Stomach smooth muscle (tissue), 2 donors: Measurements from ENCODE around the gene AP3B1.

Experiments used
- H3K27ac ChIP-seq: one replicate; pipeline ENCODE4 v1.7.0; 2013; ENCODE audit warnings: mild to moderate bottlenecking, low read length, inconsistent platforms
- H3K27me3 ChIP-seq, 2 donors: one replicate each; pipeline ENCODE4 v1.7.0; 2013; ENCODE audit warnings: low read length in 2 of 2; ENCODE audit not compliant: insufficient read depth in 2 of 2, control insufficient read depth in 1 of 2
- H3K36me3 ChIP-seq, 2 donors: one replicate each; pipeline ENCODE4 v1.7.0; 2013; ENCODE audit warnings: low read length in 2 of 2; ENCODE audit not compliant: control insufficient read depth in 2 of 2, insufficient read depth in 2 of 2
- H3K4me1 ChIP-seq: one replicate; pipeline ENCODE4 v1.7.0; 2013; ENCODE audit warnings: low read length; ENCODE audit not compliant: control insufficient read depth, insufficient read depth
- H3K4me3 ChIP-seq, 2 donors: one replicate each; pipeline ENCODE4 v1.7.0; 2013; ENCODE audit warnings: low read length in 2 of 2
- H3K9ac ChIP-seq, 2 donors: one replicate each; pipeline ENCODE4 v1.7.0; 2013; ENCODE audit warnings: low read length in 2 of 2, mild to moderate bottlenecking in 1 of 2
- H3K9me3 ChIP-seq, 2 donors: one replicate each; pipeline ENCODE4 v1.7.0; 2013; ENCODE audit warnings: low read length in 2 of 2; ENCODE audit not compliant: control insufficient read depth in 2 of 2
- donor health status: healthy.
- donor health status: Pancreatic carcinoma.

Gene AP3B1

GRCh38 chr5:78294248-78295034, at the start of gene AP3B1:
TSS of gene AP3B1 (minus strand) at chr5:78294698. CDS start at chr5:78294579, 119 bp downstream.
- peak within 1 kb of the TSS; percentile 93 to 98 for H3K4me3 ChIP-seq
- H3K27ac ChIP-seq: peak within 1 kb of the TSS; percentile 79
- H3K36me3 ChIP-seq: no peaks in the 10 kb centered on the region
- no peaks in the 10 kb centered on the region for H3K9me3 ChIP-seq
- peak within 1 kb of the TSS; percentile 80 to 93 for H3K9ac ChIP-seq
- H3K27me3 ChIP-seq: no peaks in the 10 kb centered on the region
- H3K4me1 ChIP-seq: peaks cover 8% of the 10 kb centered on the region

- peaks cover 0 to 4% of the 10 kb centered on the region in 2 donors for H3K9me3 ChIP-seq
- no peak overlapping the region for H3K27ac ChIP-seq
- no peaks in the 10 kb centered on the region for H3K36me3 ChIP-seq
- no peaks in the 10 kb centered on the region for H3K4me1 ChIP-seq
- H3K4me3 ChIP-seq: no peak overlapping the region
- no peaks in the 10 kb centered on the region for H3K27me3 ChIP-seq
- no peak overlapping the region for H3K9ac ChIP-seq
Measured at GRCh38 chr5:78341440-78341839, 46.9 kb upstream of the AP3B1 start.

- H3K27ac ChIP-seq: no peak overlapping the region
Measured at GRCh38 chr5:78339617-78340436, 45.3 kb upstream of the AP3B1 start.

GRCh38 chr5:78336698-78337097, 42.2 kb upstream of the AP3B1 start:
- peaks cover 0 to 4% of the 10 kb centered on the region in 2 donors for H3K9me3 ChIP-seq
- H3K36me3 ChIP-seq: no peaks in the 10 kb centered on the region
- no peak overlapping the region for H3K27ac ChIP-seq
- no peaks in the 10 kb centered on the region for H3K27me3 ChIP-seq
- H3K4me1 ChIP-seq: no peaks in the 10 kb centered on the region
- no peak overlapping the region for H3K4me3 ChIP-seq
- H3K9ac ChIP-seq: no peak overlapping the region

More at GRCh38 chr5:78339617-78340436, 45.3 kb upstream of the AP3B1 start:
- Histone ChIP-seq H3K9ac (no peak overlapping the region), H3K9me3 (peaks cover 0 to 4% of the 10 kb centered on the region in 2 donors), H3K4me1 (no peaks in the 10 kb centered on the region), H3K36me3 (no peaks in the 10 kb centered on the region), H3K4me3 (no peak overlapping the region), H3K27me3 (no peaks in the 10 kb centered on the region)

GRCh38 chr5:78335976-78336375, 41.5 kb upstream of the AP3B1 start:
- Histone ChIP-seq H3K27me3 (no peaks in the 10 kb centered on the region), H3K36me3 (no peaks in the 10 kb centered on the region), H3K4me1 (no peaks in the 10 kb centered on the region), H3K4me3 (no peak overlapping the region), H3K27ac (no peak overlapping the region), H3K9ac (no peak overlapping the region), H3K9me3 (peaks cover 0 to 4% of the 10 kb centered on the region in 2 donors)

GRCh38 chr5:78334811-78335210, 40.3 kb upstream of the AP3B1 start:
- Histone ChIP-seq H3K27me3 (no peaks in the 10 kb centered on the region), H3K4me1 (no peaks in the 10 kb centered on the region), H3K27ac (no peak overlapping the region), H3K4me3 (no peak overlapping the region), H3K36me3 (no peaks in the 10 kb centered on the region), H3K9ac (no peak overlapping the region), H3K9me3 (peaks cover 0 to 4% of the 10 kb centered on the region in 2 donors)

- Histone ChIP-seq H3K9me3 (no peaks in the 10 kb centered on the region), H3K36me3 (no peaks in the 10 kb centered on the region), H3K4me3 (no peak overlapping the region), H3K4me1 (no peaks in the 10 kb centered on the region), H3K9ac (no peak overlapping the region), H3K27ac (no peak overlapping the region), H3K27me3 (no peaks in the 10 kb centered on the region)
Measured at GRCh38 chr5:78331523-78332080, 37.1 kb upstream of the AP3B1 start.

GRCh38 chr5:78328585-78329173, 34.2 kb upstream of the AP3B1 start:
- H3K9ac ChIP-seq: no peak overlapping the region
- no peaks in the 10 kb centered on the region for H3K9me3 ChIP-seq
- no peaks in the 10 kb centered on the region for H3K36me3 ChIP-seq

GRCh38 chr5:78327761-78328510, 33.4 kb upstream of the AP3B1 start:
- no peaks in the 10 kb centered on the region for H3K36me3 ChIP-seq
- H3K27me3 ChIP-seq: no peaks in the 10 kb centered on the region
- H3K4me3 ChIP-seq: no peak overlapping the region
- H3K9me3 ChIP-seq: no peaks in the 10 kb centered on the region
- H3K27ac ChIP-seq: no peak overlapping the region
- no peak overlapping the region for H3K9ac ChIP-seq
- no peaks in the 10 kb centered on the region for H3K4me1 ChIP-seq

More at GRCh38 chr5:78328585-78329173, 34.2 kb upstream of the AP3B1 start:
- Histone ChIP-seq H3K4me1 (no peaks in the 10 kb centered on the region), H3K4me3 (no peak overlapping the region), H3K27ac (no peak overlapping the region), H3K27me3 (no peaks in the 10 kb centered on the region)

- Histone ChIP-seq H3K27ac (no peak overlapping the region), H3K36me3 (no peaks in the 10 kb centered on the region)
Measured at GRCh38 chr5:78326930-78327329, 32.4 kb upstream of the AP3B1 start.

More at GRCh38 chr5:78326930-78327329, 32.4 kb upstream of the AP3B1 start:
- Histone ChIP-seq H3K9me3 (no peaks in the 10 kb centered on the region), H3K4me3 (no peak overlapping the region), H3K27me3 (no peaks in the 10 kb centered on the region), H3K9ac (no peak overlapping the region), H3K4me1 (no peaks in the 10 kb centered on the region)
